ENCODE measurements around the gene SLC37A1.

The SLC37A1 gene

DNA sequence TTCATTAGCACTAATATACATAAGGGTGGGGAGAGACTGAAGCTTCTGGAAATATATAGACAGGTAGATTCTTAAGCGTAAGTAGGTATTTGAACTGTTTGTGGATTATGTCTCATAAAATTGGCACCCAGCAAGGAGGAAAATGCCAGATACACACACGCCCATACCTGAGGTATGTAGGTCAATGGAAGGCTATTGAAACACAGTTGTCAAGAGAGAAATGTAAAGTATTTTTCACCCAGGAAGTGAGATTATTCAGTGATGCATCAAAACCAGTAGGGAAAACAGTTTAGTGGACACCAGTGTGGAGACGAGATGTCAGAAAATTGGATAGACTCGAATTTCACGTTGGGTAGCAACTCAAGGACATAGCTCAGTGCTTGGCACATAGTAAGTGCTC lies 12.9 kb upstream of the SLC37A1 start:
- no peak overlapping the region for H4K8ac ChIP-seq (ENCODE audit: low read depth, low read length)
- no peak overlapping the region for H3K56ac ChIP-seq (ENCODE audit: low read length)
- no peak overlapping the region for H3K9ac ChIP-seq (ENCODE audit: low read length)
- H3K27ac ChIP-seq (ENCODE audit: low read depth, low read length): no peak overlapping the region
- H3K4ac ChIP-seq (ENCODE audit: low read depth, low read length): no peak overlapping the region
- no CpG with 5 or more reads among the region's 5 CpGs for WGBS (ENCODE audit: extremely low coverage, insufficient coverage, low lambda C conversion rate)
- H2BK15ac ChIP-seq (replicated peaks; ENCODE audit: low read depth): no peak overlapping the region
- no peaks in the 10 kb centered on the region for H3K4me1 ChIP-seq (ENCODE audit: control insufficient read depth, low read depth, low read length)
- H2BK5ac ChIP-seq (ENCODE audit: low read length): no peak overlapping the region
- no peak for DNase-seq
- no peaks in the 10 kb centered on the region for H3K36me3 ChIP-seq (ENCODE audit: control insufficient read depth, insufficient read depth, low read length)
- no peaks in the 10 kb centered on the region for H3K79me2 ChIP-seq (ENCODE audit: control insufficient read depth, insufficient read depth, low read length)
- no peak overlapping the region for H3K4me3 ChIP-seq (ENCODE audit: low read length)
- no peaks in the 10 kb centered on the region for H3K79me1 ChIP-seq (ENCODE audit: low read length)
- H2AK5ac ChIP-seq (ENCODE audit: low read length): no peak overlapping the region
- H3K23ac ChIP-seq (ENCODE audit: low read length): no peak overlapping the region
- no peak overlapping the region for H3K4me2 ChIP-seq (ENCODE audit: low read length)
- H2BK120ac ChIP-seq (ENCODE audit: low read depth, low read length): no peak overlapping the region
- no peak overlapping the region for H4K5ac ChIP-seq (ENCODE audit: low read length)
- no peak overlapping the region for H3K18ac ChIP-seq (ENCODE audit: low read length)
- no peaks in the 10 kb centered on the region for H3K27me3 ChIP-seq (ENCODE audit: insufficient read depth, low read length, poor library complexity)

DNA sequence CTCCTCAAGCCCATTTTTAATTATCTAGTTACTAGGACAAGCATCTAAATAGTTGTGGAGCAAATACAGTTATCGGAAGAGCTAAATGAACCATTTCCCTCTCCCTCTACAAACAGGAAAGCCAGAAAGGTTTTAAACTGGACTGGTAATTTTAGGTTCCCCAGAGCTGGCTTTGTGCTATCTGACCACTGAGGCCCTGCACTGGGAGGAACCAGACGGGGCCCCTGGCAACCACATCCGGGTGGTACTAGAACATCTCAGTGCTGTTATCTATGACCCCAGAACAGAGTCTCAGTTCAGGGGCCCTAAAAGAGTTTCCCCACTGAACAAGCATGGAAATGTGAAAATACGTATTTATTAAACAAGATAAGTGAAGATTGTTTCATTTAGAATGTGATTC lies 9.9 kb upstream of the SLC37A1 start:
- Histone ChIP-seq H3K79me2 (ENCODE audit: control insufficient read depth, insufficient read depth, low read length) (no peaks in the 10 kb centered on the region), H3K27me3 (ENCODE audit: insufficient read depth, low read length, poor library complexity) (no peaks in the 10 kb centered on the region), H4K5ac (ENCODE audit: low read length) (no peak overlapping the region), H3K27ac (ENCODE audit: low read depth, low read length) (no peak overlapping the region), H3K4me2 (ENCODE audit: low read length) (no peak overlapping the region), H4K8ac (ENCODE audit: low read depth, low read length) (no peak overlapping the region), H3K18ac (ENCODE audit: low read length) (no peak overlapping the region), H2BK120ac (ENCODE audit: low read depth, low read length) (no peak overlapping the region), H3K4ac (ENCODE audit: low read depth, low read length) (no peak overlapping the region), H2BK5ac (ENCODE audit: low read length) (no peak overlapping the region), H3K9ac (ENCODE audit: low read length) (no peak overlapping the region), H3K56ac (ENCODE audit: low read length) (no peak overlapping the region), H3K4me3 (ENCODE audit: low read length) (no peak overlapping the region), H3K4me1 (ENCODE audit: control insufficient read depth, low read depth, low read length) (no peaks in the 10 kb centered on the region), H3K36me3 (ENCODE audit: control insufficient read depth, insufficient read depth, low read length) (no peaks in the 10 kb centered on the region), H2AK5ac (ENCODE audit: low read length) (no peak overlapping the region), H3K23ac (ENCODE audit: low read length) (no peak overlapping the region), H3K79me1 (ENCODE audit: low read length) (no peaks in the 10 kb centered on the region), H2BK15ac (replicated peaks; ENCODE audit: low read depth) (no peak overlapping the region)
- WGBS (ENCODE audit: extremely low coverage, insufficient coverage, low lambda C conversion rate): no CpG with 5 or more reads among the region's 4 CpGs
- DNase-seq: no peak

DNA sequence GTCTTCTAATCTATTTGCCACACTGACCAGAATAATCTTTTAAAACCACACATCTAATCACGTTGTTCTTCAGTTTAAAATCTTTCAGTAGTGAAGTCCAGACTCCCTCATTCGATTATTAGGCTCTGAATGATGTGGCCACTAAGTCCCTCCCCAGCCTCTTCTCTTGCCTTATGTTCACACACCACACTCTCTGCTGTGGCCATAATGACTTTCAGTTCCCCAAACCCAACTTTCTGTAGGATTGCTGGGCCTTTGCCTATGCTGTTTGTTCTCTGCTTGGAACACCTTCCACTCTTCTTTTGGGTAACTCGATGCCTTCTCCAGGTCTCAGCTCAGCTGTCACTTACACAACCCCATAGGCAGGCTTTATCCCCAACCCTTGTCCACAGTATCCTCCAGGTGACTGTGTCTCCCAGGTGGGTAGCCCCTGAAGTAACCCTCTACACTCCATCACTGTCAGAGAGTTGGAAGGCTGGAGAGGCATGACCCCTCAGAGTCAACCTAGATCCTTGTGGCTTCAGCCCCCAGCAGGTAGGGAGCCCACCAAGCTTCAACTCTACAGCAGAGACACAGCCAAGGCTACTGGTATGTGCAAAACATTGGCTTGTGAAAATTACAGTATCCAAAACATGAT lies 8.4 kb upstream of the SLC37A1 start:
- Histone ChIP-seq H3K23ac (ENCODE audit: low read length) (no peak overlapping the region), H4K5ac (ENCODE audit: low read length) (no peak overlapping the region), H4K8ac (ENCODE audit: low read depth, low read length) (no peak overlapping the region), H3K27me3 (ENCODE audit: insufficient read depth, low read length, poor library complexity) (no peaks in the 10 kb centered on the region), H3K4me3 (ENCODE audit: low read length) (no peak overlapping the region), H3K79me1 (ENCODE audit: low read length) (no peaks in the 10 kb centered on the region), H3K79me2 (ENCODE audit: control insufficient read depth, insufficient read depth, low read length) (no peaks in the 10 kb centered on the region), H2BK5ac (ENCODE audit: low read length) (no peak overlapping the region), H3K4ac (ENCODE audit: low read depth, low read length) (no peak overlapping the region), H2BK120ac (ENCODE audit: low read depth, low read length) (no peak overlapping the region), H2AK5ac (ENCODE audit: low read length) (no peak overlapping the region), H3K18ac (ENCODE audit: low read length) (no peak overlapping the region), H2BK15ac (replicated peaks; ENCODE audit: low read depth) (no peak overlapping the region), H3K27ac (ENCODE audit: low read depth, low read length) (no peak overlapping the region), H3K36me3 (ENCODE audit: control insufficient read depth, insufficient read depth, low read length) (no peaks in the 10 kb centered on the region), H3K56ac (ENCODE audit: low read length) (no peak overlapping the region), H3K9ac (ENCODE audit: low read length) (no peak overlapping the region), H3K4me1 (ENCODE audit: control insufficient read depth, low read depth, low read length) (no peaks in the 10 kb centered on the region), H3K4me2 (ENCODE audit: low read length) (no peak overlapping the region)
- no peak for DNase-seq
- no CpG with 5 or more reads among the region's 3 CpGs for WGBS (ENCODE audit: extremely low coverage, insufficient coverage, low lambda C conversion rate)

DNA sequence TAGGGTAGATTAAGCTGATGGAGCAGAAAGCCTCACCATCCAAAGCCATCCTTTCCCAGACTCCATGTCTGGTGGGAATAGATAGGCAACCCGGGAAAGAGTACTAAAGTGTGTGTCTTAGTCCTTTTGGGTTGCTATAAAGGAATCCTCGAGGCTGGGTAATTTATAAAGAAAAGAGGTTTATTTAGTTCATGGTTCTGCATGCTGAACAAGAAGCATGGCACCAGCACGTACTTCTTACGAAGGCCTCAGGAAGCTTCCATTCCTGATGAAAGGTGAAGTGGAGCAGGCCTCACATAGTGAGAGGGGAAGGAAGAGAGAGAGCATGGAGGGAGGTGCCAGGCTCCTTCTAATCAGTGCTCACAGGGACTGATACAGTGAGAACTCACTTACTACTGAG lies 6.2 kb upstream of the SLC37A1 start:
- Histone ChIP-seq H4K8ac (ENCODE audit: low read depth, low read length) (no peak overlapping the region), H3K4me2 (ENCODE audit: low read length) (no peak overlapping the region), H3K79me2 (ENCODE audit: control insufficient read depth, insufficient read depth, low read length) (no peaks in the 10 kb centered on the region), H3K27me3 (ENCODE audit: insufficient read depth, low read length, poor library complexity) (no peaks in the 10 kb centered on the region), H2BK15ac (replicated peaks; ENCODE audit: low read depth) (no peak overlapping the region), H2AK5ac (ENCODE audit: low read length) (no peak overlapping the region), H3K23ac (ENCODE audit: low read length) (no peak overlapping the region), H3K18ac (ENCODE audit: low read length) (no peak overlapping the region), H3K4me1 (ENCODE audit: control insufficient read depth, low read depth, low read length) (no peaks in the 10 kb centered on the region), H3K56ac (ENCODE audit: low read length) (no peak overlapping the region), H3K79me1 (ENCODE audit: low read length) (no peaks in the 10 kb centered on the region), H2BK120ac (ENCODE audit: low read depth, low read length) (no peak overlapping the region), H3K9ac (ENCODE audit: low read length) (no peak overlapping the region), H3K4ac (ENCODE audit: low read depth, low read length) (no peak overlapping the region), H3K36me3 (ENCODE audit: control insufficient read depth, insufficient read depth, low read length) (no peaks in the 10 kb centered on the region), H3K4me3 (ENCODE audit: low read length) (no peak overlapping the region), H3K27ac (ENCODE audit: low read depth, low read length) (no peak overlapping the region), H4K5ac (ENCODE audit: low read length) (no peak overlapping the region), H2BK5ac (ENCODE audit: low read length) (no peak overlapping the region)
- no peak for DNase-seq
- no CpG with 5 or more reads among the region's 4 CpGs for WGBS (ENCODE audit: extremely low coverage, insufficient coverage, low lambda C conversion rate)

DNA sequence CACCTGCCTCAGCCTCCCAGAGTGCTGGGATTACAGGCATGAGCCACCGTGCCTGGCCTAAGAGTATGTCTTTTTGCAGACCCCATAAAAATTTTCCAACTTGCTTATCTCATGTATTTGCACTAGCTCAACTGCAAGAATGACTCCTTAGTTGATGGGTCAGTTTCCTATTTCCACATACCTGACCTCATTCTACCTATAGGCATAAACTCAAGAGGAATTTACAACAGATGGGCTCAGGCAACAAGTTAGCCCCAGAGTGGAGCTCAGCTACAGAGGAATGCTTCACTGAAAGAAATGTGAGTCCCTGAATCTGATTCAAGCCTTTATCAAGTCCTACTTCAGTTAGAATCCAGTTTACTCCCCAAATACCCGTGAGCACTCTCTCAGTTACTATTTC lies 5.3 kb upstream of the SLC37A1 start:
- no peaks in the 10 kb centered on the region for H3K27me3 ChIP-seq (ENCODE audit: insufficient read depth, low read length, poor library complexity)
- no CpG with 5 or more reads among the region's 2 CpGs for WGBS (ENCODE audit: extremely low coverage, insufficient coverage, low lambda C conversion rate)
- H2BK15ac ChIP-seq (replicated peaks; ENCODE audit: low read depth): no peak overlapping the region

DNA sequence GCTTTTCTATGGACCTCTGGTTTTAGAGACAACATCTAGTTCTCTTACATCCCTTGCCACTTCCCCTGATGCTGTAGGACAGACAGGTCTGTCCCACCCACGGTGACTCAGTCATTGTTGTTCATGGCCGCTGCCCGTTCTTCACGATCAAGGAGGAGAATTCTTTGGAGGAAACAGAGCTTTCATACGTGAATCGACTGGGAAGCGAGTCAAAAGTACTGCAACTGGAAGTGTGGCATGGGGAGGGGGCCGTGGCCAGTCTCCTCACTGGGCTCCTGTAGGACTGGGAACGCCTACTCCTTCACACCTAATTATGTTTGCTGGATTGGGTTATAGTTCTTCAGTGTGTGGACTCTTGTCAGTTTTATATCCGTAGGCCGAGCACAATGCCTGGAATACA lies 4.4 kb upstream of the SLC37A1 start:
- no peak overlapping the region for H2BK5ac ChIP-seq (ENCODE audit: low read length)
- H3K79me1 ChIP-seq (ENCODE audit: low read length): no peaks in the 10 kb centered on the region
- no peak overlapping the region for H4K8ac ChIP-seq (ENCODE audit: low read depth, low read length)
- DNase-seq: no peak
- no peaks in the 10 kb centered on the region for H3K36me3 ChIP-seq (ENCODE audit: control insufficient read depth, insufficient read depth, low read length)
- no peak overlapping the region for H3K56ac ChIP-seq (ENCODE audit: low read length)
- H3K4me2 ChIP-seq (ENCODE audit: low read length): no peak overlapping the region
- H3K23ac ChIP-seq (ENCODE audit: low read length): no peak overlapping the region
- no peak overlapping the region for H2BK120ac ChIP-seq (ENCODE audit: low read depth, low read length)
- no peak overlapping the region for H3K4me3 ChIP-seq (ENCODE audit: low read length)
- H3K18ac ChIP-seq (ENCODE audit: low read length): no peak overlapping the region
- no CpG with 5 or more reads among the region's 11 CpGs for WGBS (ENCODE audit: extremely low coverage, insufficient coverage, low lambda C conversion rate)
- H4K5ac ChIP-seq (ENCODE audit: low read length): no peak overlapping the region
- H3K4me1 ChIP-seq (ENCODE audit: control insufficient read depth, low read depth, low read length): no peaks in the 10 kb centered on the region
- no peak overlapping the region for H3K27ac ChIP-seq (ENCODE audit: low read depth, low read length)
- H3K9ac ChIP-seq (ENCODE audit: low read length): no peak overlapping the region
- no peak overlapping the region for H2BK15ac ChIP-seq (replicated peaks; ENCODE audit: low read depth)
- H3K79me2 ChIP-seq (ENCODE audit: control insufficient read depth, insufficient read depth, low read length): no peaks in the 10 kb centered on the region
- H2AK5ac ChIP-seq (ENCODE audit: low read length): no peak overlapping the region
- H3K4ac ChIP-seq (ENCODE audit: low read depth, low read length): no peak overlapping the region
- H3K27me3 ChIP-seq (ENCODE audit: insufficient read depth, low read length, poor library complexity): no peaks in the 10 kb centered on the region

More for the DNA sequence above, 5.3 kb upstream of the SLC37A1 start:
- Histone ChIP-seq H4K5ac (ENCODE audit: low read length) (no peak overlapping the region), H3K27ac (ENCODE audit: low read depth, low read length) (no peak overlapping the region), H2AK5ac (ENCODE audit: low read length) (no peak overlapping the region), H3K23ac (ENCODE audit: low read length) (no peak overlapping the region), H3K56ac (ENCODE audit: low read length) (no peak overlapping the region), H3K79me1 (ENCODE audit: low read length) (no peaks in the 10 kb centered on the region), H3K9ac (ENCODE audit: low read length) (no peak overlapping the region), H3K4me1 (ENCODE audit: control insufficient read depth, low read depth, low read length) (no peaks in the 10 kb centered on the region), H3K36me3 (ENCODE audit: control insufficient read depth, insufficient read depth, low read length) (no peaks in the 10 kb centered on the region), H3K79me2 (ENCODE audit: control insufficient read depth, insufficient read depth, low read length) (no peaks in the 10 kb centered on the region), H4K8ac (ENCODE audit: low read depth, low read length) (no peak overlapping the region), H2BK5ac (ENCODE audit: low read length) (no peak overlapping the region), H3K4ac (ENCODE audit: low read depth, low read length) (no peak overlapping the region), H3K4me3 (ENCODE audit: low read length) (no peak overlapping the region), H2BK120ac (ENCODE audit: low read depth, low read length) (no peak overlapping the region), H3K4me2 (ENCODE audit: low read length) (no peak overlapping the region), H3K18ac (ENCODE audit: low read length) (no peak overlapping the region)
- DNase-seq: no peak
